HG03095 (cell line): Measurements from ENCODE around the gene PPP1R18.
"Not testable (repeated sequence)": the region's sequence is repeated elsewhere in the genome, so short reads cannot be mapped to it uniquely, and the experiment has no call there.

ENCODE experiments used
- ATAC-seq: cut with Tn5 transposase; IDR thresholded peaks from one replicate; pipeline ENCODE4 v1.9.1; 2021; ENCODE audit warnings: moderate library complexity; ENCODE audit not compliant: unreplicated experiment

The PPP1R18 gene

DNA sequence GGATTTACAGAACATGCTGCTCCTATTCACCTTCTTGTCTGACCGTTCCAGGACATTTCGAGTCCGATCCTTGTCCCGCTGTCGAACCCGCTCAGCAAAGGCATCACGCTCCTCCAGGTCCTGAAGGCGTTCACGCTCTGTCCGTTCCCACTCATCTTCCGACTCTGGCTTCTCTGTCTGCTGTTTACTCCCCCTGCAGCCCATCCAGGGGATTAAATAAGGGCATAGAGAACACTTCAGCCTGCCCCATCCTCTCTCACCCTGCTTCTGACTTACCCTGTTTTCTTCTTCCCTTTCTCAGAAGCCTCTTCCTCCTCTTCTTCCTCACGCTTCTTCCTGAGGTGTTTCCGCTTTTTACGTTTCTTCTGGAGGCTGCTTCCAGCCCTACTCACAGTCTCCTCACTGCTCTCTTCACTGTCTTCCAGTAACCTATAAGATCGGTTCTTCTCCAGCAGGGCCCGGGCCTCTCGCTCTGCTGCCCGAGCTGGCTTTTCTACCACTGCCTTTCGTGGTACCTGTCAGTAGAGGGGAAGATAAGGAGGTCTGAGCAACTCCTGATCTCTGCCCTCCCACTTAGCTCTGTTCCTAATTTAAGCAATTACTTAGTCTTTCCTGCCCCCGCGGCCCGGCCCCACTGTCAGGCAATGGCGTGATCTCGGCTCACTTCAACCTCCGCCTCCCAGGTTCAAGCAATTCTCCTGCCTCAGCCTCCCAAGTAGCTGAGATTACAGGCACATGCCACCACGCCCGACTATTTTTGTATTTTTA lies 15.5 kb downstream of the PPP1R18 start:
- ATAC-seq: no peak

GRCh38 chr6:30666300-30666699 lies 20.1 kb downstream of the PPP1R18 start:
- not testable (repeated sequence) for ATAC-seq

DNA sequence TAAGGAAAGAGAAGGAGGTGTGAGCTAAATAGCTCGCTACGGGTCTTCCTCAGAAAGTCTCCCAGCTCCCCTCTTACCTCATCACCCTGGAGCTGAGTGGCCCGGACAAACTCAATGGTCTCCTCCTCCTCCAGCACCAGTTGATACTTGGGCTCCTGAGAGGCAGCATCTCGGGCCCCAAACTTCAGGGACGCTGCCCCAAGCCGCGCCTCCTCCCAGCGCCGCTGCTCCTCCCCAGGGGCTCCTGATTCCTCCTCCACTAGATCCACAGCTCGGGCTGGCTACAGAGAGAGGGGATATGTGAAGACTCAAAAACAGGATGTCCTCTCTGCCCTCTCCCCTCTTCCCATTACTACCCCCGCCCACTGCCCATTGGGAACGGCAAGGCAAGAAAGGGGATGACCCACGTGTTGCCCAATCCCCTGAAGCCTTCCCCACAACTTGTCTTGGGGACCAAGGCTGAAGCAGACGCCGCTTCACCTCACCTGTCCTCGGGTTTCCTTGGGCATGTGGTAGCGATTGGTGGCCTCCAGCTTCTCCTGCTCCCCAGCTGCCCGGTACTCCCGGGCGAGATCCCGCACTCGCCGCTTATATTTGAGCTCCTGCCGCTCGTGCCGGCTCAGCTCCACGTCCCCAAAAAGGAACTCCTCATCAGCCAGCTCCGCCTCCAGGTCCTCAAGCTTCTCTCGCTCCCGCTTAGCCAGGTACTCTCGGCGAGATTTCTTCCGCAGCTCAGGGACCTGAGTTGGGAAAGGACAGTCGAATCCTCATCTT lies 21.3 kb downstream of the PPP1R18 start:
- no peak for ATAC-seq

DNA sequence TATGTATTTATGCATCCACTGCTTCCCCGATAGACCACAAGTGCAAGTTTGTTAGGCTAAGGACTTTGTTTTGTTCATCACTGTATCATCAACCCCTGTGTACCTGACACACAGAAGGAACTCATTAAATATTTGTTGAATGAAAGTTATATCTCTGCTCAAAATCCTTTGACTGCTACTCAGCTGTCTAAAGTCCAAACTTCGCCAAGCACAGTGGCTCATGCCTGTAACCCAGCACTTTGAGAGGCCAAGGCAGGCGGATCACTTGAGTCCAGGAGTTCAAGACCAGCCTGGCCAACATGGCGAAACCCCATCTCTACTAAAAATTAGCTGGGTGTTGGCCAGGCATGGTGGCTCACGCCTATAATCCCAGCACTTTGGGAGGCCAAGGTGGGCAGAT lies 28.5 kb downstream of the PPP1R18 start:
- ATAC-seq: not testable (repeated sequence)

GRCh38 chr6:30657454-30657853 lies 29.0 kb downstream of the PPP1R18 start:
- no peak for ATAC-seq

DNA sequence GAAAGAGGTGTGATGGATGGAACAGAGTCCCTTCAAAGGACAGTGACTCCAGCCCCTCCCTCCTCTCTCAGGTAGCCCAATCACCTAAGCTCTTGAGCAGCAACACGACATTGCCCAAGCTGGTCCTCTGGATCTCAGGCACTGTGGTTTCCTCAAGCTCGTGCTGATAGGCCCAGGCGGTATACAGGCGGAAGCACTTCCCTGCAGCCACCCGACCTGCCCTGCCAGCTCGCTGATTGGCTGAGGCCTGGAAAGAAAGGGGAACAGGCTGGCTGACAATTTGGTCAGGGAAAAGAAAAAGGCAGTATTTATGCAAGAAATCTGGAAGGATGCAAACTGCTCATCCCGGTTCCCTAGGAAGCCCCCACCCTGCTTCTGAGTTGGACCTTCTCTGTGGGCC lies 29.9 kb downstream of the PPP1R18 start:
- ATAC-seq: no peak

- no peak for ATAC-seq
Measured at GRCh38 chr6:30655743-30656094, 30.7 kb downstream of the PPP1R18 start.

DNA sequence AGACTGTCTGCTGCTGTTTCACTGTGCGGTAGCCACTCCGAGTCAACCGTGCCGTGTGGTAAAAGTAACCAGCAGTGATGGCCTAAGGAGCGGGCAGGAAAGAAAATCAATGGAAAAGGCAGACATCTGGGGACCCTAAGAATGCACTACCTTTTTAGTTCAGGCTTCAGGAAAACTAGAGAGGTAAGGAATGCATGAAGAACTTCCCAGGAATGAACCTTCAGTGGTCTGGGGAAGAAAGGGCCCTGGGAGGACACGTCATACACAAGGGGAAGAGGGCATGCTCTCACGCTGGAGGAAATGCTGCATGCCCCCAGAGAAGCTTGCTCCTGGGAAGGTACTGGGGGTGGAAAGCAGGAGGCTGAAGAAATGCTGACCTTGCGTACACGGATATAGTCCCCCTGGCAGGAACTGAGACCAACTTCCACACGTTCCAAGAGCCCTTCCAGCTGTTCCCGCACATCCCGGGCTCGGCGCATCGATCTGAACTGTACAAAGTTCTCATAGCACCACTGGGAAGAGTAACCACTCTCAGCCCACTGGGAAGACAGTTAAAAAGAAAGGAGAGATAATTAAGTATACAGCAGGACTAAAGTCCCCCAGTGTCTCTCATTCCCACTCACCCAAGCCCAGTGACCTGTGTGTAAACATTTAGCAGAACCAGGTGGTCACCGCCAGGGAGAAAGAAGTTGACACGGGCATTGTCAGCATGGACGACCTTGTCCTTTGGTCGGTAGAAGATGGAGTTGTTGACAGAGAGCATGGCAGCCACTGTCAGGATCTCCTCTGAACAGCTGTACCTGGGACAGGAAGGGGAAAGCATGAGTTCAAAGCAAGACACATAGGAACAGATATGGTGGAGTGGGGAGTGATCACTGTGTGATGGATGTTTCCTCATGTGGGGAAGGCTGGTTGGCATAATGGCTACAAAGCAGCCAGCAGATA lies 31.4 kb downstream of the PPP1R18 start:
- no peak for ATAC-seq

DNA sequence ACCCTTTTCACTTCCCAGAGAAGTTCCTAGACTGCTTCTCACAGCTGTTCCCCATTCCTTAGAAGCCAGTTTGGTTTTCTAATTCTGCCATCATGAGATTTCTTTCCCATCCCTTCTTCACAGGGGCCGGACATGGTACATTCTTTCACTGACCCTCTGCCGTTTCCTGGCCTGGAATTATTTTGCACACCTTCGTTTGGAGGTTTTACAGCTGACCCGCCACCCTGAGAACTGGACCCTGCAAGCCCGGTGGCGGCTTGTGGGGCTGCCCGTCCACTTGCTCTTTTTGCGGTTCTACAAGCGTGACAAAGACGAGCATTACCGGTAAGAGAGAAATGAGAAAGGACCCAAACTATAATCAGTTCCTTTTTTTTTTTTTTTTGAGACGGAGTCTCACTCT lies 35.3 kb downstream of the PPP1R18 start:
- no peak for ATAC-seq

DNA sequence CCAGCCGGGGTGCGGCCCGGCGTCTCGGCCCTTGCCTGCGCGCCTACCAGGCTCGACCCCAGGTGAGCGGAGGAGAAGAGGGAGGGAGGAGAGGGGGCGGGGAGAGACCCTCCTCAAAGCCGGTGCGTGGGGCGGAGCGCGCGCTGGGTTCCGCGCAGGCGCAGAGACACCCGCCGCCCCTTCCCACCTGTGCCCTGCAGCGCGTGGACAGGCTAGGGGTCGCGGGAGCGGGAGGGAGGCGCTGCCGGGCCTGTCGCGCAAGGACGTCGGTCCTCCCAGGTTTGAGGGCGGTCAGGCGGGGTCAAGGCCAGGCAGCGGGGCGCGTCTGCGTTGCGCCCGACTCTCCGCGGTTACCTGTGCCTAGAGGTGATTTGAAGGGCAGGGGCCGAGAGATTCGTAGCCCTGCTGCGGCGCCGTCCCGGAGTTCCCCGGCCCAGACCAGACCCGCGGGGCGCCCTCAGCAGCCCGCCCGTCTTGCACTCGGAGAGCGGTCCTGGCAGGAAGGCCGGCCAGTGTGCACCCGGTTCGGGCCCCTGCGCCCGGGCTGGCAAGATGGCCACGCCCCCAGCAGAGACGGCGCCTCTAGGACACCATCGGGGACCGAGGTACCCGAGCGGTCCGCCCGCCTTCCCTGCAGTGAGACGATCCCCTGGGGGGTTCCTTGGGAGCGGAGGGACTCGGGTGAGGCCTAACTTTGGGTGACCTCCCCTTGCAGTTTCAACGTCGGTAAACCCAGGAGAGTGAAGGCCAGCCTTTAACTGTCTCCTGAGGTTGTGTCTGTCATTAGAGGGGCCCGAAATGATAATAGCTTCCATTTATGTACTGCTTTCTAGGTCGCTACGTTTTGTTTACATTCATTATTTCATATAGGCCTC lies 39.0 kb downstream of the PPP1R18 start:
- peak; percentile 50 for ATAC-seq

GRCh38 chr6:30646450-30647241 lies 39.8 kb downstream of the PPP1R18 start, which contains the start of gene C6orf136:
Gene C6orf136 (plus strand): TSS chr6:30647133. CDS start chr6:30647232, 99 bp downstream.
- peak; percentile 43 for ATAC-seq

DNA sequence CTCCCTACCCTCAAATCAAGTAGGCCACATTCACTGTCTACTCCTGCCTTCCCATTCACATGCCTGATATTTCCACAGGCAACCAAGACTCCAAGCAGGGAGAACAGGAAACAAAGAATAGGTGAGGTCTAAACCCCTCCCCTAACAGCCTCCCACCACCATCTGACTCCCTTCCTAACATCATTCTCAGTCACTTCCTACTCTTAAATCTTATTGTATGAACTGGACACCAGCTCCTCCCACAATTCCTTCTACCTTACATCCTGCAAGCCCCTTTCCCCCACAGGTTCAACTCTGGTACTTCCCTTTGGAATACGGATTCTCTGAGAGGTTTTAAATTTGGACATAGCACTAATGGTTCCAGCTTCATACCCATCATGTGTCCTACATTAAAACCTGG lies 40.5 kb downstream of the PPP1R18 start:
- ATAC-seq: no peak

DNA sequence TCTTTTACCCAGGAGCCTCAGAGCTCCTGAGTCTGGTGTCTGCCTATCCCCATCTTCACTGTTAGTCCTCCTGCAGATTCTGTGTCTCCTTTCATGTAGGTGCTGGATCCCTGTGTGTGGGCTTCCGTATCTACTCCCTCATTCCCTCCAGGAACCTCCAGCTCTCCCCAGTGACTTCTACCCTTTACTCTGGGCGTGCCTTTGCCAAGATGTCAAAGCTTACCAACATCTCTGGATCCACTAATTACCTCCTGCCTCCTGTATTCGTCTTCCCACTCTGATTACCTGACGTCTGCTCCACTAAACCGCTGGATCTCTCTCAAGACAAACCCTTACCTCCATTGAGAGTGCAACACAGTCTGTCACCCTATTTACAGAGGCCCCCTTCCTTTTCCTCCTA lies 41.7 kb downstream of the PPP1R18 start:
- ATAC-seq: no peak

DNA sequence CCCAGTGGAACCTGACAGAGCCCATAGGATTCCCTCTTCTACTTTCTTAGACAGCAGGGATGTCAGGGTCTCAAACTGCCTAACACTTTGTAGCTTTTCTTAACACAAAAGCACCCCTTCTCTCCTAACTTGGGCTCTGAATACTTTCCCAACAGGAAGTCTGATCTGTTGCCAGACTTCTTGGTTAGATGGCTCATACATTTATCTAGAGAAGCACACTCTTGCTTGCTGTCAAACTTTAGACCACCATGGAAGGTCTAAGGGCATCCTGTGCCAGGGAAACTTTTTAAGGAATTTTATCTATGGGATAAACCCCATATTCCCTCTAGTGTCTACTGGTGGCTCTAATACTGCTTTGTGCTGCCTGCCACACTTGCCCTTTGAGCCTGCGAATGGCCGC lies 42.8 kb downstream of the PPP1R18 start:
- ATAC-seq: no peak

GRCh38 chr6:30641048-30641447 lies 45.4 kb downstream of the PPP1R18 start:
- no peak for ATAC-seq

- no peak for ATAC-seq
Measured at GRCh38 chr6:30640481-30640880, 46.0 kb downstream of the PPP1R18 start.

GRCh38 chr6:30635834-30636233 lies 50.6 kb downstream of the PPP1R18 start:
- no peak for ATAC-seq

GRCh38 chr6:30626484-30627366 lies 59.7 kb downstream of the PPP1R18 start, which contains the start of gene ATAT1:
Gene ATAT1 (plus strand): TSS chr6:30626874.
- peak; percentile 72 for ATAC-seq
